Stimulated activated naive CD8-positive, alpha-beta T cell treated with anti-CD3 and anti-CD28 coated beads, Interleukin-15, Interleukin-2, amounts not matched to agents 100 U/mL and 50 U/mL, for 24 hours (primary cell): ENCODE measurements around the gene TMEM63A.

Experiments used
- ATAC-seq: fragments of 150-1000 bp; cut with Tn5 transposase; one replicate; pipeline ENCODE4 v1.10.0; 2021
- DNase-seq: peaks from one replicate; pipeline ENCODE4 v3.0.0; 2021

The TMEM63A gene

DNA sequence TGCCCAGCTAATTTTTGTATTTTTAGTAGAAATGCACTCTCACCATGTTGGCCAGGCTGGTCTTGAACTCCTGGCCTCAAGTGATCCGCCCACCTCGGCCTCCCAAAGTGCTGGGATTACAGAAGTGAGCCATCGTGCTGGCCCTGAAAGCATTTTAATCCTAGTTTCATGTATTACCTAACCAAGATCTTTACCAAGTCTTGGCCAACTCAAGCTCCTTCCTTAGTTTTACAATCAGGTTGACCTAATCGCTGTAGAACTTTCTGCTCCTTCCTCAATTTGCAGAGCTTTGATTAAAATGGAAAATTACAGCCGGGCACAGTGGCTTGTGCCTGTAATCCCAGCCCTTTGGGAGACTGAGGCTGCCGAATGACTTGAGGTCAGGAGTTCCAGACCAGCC, 3.2 kb upstream of the TMEM63A start:
- ATAC-seq (no peak), DNase-seq (no peak)

DNA sequence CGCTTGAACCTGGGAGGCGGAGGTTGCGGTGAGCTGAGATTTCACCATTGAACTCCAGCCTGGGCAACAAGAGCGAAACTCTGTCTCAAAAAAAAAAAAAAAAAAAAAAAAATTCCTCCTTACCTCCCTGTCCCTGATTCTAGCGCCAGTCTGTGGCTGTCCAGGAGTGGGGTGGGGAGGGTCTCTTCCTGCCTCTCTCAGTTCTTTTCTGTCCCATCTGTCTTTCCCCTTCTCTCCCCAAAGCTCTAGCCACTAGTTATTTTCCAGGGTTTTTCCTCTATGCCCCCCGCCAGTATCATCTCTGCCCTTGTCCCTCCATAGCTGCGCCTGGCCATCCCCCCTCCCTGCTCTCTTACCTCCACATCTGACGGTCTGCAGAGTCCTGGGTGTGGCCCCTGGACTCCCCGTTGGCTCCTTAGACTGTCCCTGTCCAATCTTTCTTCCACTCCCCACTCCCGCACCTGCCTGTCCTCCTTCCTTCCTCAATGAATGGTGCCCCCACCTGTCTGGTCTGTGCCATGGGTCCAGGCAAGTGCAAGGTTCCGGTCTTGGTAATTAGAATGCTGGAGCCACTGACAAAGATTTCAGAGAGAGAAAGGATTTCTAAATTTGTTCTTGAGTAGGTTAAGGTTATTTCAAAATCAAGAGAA, 1.6 kb upstream of the TMEM63A start:
- no peak for DNase-seq
- ATAC-seq = no peak

DNA sequence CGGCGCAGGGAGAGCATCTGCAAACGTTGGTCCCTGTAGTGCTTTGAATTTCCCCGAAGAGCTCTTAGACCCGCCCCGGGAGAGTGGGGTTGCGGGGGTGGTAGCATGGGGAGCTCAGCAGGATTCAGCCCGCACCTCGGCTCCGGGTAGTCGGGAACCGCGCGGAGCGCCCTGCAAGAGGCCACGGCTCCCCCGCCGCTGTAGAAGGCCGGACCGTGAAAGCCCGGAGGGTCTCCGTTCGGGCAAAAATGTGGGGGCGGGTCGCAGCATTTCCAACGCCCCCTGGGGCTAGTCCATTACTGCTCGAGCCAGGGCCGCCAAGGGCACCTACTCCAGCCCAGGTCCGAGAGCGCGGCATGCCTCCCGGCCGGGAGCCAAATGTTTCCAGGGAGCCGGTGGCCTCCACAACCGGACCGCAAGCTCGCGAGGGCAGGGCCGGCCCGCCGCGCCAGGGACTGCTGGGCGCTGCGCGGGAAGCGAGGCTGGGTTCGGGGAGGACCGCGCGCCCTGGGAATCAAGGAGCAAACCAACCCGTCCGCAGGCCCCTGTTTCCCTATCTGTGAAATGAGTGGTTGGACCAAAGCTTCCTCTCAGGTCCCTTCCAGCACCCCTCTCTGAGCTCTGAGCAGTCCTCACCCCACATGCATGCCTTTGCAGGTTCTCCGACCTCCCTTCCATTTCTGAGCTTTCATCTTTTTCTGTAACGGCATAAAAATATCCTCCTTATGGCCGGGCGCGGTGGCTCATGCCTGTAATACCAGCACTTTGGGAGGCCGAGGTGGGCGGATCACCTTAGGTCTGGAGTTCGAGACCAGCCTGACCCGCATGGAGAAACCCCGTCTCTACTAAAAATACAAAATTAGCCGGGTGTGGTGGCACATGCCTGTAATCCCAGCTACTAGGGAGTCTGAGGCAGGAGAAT, 775 bp upstream of the TMEM63A start:
- DNase-seq (peak; percentile 57), ATAC-seq (peak; percentile 34)

DNA sequence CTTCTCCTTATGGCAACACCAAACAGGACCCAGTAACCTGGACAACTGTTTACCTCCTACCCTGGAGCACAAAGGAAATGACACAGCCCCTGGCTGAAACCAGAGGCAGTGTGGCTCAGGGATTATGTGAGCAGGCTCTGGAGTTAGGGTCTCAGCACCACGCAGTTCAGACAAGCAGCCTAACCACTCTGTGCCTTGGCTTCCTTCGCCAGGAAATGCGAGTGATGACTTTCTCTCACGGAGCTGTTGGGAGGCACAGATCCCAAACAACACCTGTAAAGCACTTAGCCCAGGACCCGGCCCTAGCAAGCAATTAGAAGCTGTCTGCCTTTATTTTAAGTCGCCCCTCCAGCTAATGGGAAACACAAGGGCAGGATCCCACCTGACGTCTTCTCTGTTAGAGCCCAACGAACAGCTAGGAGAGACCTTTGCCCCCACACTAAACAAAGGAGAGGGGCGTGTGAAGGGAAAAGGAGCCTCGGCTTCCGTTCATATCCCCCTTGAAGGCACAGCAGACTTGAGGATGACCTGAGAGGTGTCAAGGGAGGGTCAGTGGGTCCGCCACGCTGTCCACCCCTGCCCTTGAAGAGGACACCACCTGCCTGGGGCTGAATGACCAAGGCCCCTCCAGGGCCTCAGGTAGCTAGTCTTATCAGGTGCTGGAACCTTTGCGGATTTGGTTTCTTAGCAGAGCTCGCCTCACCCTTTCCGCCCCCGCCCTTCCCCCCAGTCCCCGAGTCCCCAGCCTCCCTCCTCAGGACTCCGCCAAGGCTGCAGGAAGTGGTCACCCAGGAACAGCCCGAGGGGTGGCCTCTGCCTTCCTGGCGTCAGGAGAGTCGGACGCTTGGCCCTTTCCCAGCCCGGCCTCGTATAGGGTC, 860 bp downstream of the TMEM63A start:
- DNase-seq = peak; percentile 68
- ATAC-seq = peak; percentile 30

DNA sequence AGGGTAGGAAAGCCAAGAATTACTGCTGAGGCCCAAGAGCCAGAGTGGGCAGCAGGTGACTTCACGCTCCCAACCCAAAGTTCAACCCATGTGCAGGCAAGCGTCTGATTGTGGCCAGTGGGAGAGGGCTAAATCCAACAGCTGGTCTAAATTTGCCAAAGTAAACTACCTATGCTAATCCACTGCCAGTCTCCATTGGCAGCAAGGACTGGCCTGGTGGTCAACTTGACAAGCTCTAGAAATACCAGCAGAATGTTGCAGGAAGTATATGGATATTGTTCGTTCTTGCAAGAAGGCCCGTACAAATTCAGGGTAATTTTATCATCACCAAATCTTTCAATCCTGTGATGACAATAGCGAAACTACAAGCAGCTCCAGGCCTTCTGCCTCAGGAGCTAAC, 1.5 kb downstream of the TMEM63A start:
- ATAC-seq (no peak), DNase-seq (no peak)

DNA sequence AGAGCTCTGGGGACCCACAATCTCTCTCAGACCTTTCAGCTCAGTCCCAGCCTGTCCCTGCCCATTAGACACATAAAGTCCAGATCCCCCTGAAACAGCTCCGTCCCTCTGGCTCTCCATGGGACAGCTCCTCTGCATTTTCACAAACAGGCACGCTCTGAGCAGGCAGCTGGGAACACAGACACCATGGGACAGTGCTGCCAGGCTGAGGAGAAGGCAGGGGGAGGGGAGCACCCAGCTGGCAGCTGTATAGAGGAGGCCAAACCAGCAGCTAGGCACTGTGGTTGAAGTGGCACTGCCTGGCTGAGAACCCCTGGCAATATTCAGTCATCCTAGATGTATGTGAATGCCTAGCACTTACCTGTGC, 2.0 kb downstream of the TMEM63A start:
- DNase-seq (no peak), ATAC-seq (no peak)

DNA sequence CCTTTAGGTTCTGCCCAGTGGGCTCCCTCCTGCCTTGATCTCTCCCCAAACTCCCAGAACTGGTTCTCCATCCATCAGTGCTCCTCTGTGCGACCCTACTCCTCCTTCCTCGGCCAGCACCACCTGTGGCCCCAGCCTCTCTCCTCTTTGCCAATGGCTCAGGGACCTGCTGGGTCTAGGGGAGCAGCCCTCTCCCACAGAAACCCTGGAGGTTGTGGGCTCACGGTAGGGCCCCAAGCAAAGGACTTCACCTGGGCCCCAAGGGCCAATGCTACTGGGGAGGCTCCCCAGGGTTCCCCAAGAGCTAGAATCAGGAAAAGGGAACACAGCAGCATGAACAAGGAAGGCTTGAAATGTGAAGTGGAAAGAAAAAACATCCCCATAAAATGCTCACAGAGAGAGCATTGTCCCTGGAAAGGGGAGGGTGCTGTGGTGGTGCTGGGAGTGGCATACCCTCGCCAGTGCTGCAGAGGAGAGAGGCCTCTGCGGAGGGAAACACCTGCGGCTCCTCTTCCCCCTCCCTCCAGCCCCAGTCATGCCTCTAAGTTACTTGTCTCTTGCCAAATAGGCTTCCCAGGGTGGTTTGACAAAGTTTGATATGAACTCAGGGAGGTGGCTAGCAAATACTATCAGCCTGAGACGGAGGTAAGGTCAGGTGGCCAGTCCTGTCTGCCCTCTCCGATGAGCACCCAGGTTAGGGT, 2.5 kb downstream of the TMEM63A start:
- DNase-seq (no peak), ATAC-seq (no peak)

DNA sequence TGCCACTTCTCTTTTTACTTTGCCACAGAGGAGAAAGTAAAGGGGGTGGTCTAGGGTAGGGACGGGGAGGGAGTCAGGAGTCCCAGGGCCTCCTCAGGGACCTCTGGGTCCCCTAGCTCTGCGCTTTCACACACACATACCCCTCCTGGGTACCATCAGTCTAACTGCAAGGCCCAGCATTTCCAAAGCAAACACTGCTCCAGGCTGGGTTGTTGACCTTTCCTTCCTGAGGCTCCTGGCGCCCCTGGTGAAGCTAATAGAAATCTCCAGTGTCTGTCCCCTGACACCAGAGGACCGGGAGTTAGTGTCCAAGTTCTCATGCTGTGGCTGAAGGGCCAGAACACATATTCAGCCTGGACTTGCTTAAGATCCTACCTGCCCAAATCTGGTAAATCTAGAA, 3.9 kb downstream of the TMEM63A start:
- DNase-seq (no peak), ATAC-seq (no peak)

DNA sequence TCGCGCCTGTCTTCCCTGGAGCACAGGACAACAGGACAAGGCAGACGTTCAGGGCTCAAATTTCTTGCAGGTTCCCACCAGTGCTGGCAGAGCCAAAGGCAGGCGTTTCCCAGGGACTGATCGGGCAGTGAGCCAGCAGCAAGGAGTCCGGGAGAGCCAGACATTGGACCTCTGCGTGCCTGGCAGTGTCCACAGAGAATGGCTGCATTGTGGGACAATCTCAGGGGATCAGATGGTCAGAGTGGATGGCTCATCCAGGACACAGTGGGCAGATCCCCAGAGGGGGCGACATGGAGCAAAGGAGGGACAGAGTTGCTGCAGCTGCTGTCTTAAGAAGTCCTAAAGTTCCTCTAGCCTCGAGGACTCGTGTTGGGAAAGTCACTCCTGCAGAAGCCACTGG, 4.6 kb downstream of the TMEM63A start:
- ATAC-seq (no peak), DNase-seq (peak; percentile 52)

DNA sequence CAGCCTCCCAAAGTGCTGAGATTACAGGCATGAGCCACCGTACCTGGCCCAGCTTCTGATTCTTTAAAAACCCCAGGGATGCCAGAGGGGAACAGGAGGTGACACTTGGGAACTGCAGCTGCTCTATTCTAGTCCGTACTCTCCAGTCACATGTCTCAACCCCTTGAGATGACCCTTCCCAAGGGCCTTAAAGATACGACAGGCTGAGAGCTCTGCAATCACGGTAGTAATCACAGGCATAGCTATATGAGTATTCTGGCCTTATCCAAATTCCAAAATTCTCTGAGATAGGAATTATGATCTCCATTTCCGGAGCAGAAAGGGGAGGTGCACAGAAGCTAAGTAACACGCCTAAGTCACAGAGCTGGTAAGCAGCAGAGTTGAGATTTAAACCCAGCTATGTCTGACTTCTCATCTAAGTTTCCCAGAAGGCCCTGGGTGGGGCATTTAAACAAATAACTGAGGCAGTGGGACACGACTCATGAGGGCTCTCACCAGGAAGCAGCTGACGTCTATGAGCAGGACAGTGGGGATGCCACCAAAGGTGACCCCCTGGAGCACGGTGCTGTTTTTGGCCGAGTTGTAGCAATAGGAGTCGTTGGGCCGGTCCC, 5.2 kb downstream of the TMEM63A start:
- DNase-seq (no peak), ATAC-seq (no peak)

DNA sequence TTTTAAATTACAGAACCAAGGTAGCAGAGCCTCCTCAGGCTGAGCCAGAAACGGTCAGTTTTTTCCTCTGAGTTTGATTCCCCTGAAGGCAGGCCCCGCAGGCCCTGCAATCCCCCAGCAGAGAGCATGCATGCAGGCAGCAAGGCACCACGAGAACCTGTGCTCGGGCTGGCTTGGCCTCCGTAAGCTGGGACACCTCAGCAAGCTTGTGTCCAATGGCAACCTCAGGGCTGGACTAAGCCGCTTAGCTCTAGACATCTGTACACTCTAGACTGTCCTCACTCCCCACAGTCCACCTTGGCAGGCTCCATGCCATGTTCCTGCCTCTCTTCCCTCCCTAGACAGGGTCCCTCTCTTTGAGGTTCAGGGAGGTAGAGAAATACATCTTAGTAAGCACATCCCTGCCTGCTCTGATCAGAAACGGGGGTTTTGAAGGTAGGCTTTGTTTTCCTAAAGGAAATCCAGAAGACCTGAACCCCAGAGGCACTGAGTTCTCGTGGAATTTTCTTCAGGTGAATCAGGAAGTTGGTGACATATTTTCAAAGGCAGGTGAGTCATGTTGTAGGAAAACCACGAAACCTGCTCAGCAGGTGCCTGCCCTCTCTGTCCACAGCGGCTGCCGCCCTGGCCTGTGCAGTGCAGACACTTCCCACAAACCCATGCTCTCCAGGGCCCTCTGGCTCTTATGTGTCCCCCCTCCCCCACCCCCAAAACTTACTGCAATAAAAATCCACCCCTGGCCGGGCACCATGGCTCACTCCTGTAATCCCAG, 7.0 kb downstream of the TMEM63A start:
- no peak for ATAC-seq
- DNase-seq = no peak

DNA sequence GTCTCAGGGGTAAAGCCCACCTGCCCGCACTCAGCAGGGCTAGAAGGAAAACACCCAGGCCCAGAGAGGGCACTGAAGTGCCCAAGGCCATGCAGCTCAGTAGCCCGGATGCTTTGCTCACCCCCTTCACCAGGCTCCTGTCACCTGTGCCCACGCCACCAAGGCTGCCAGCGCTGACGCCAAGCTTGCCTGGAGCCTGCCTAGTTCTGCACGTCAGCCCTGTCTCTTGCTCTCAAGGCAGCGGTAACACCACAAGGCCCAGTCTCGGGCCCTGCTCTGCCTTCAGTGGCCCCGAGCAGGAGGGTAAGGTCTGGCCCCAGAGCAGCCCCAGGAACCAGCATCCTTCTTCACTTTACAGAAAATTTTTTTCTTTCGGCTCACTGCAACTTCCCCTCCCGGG, 7.7 kb downstream of the TMEM63A start:
- DNase-seq (no peak), ATAC-seq (no peak)

DNA sequence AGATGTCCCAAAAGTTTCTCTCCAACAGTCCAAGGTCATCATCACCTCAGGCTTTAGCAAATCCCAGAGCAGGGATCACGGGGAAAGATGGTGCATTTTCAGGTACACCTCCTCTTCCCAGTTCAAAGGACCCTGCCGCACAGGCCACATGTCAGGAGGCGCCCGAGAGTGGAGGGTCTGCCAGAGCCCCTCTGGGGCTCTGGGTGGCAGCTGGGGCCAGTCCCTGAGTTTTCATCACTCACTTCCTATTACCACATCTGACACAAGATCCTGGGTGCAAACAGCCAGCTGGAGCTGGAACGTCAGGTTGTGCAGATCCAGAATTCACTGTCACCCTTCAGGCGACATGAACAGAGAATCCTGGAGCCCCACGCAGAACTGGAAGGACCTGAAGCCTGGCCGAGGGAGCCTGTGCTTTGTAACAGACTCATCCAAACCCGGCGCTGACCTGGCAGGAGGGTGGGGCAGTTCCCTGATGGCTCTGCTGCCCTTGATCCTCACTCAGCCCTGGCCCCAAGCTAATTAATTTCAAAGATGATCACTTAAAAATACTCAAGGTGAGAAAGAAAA, 8.8 kb downstream of the TMEM63A start:
- DNase-seq = no peak
- no peak for ATAC-seq

DNA sequence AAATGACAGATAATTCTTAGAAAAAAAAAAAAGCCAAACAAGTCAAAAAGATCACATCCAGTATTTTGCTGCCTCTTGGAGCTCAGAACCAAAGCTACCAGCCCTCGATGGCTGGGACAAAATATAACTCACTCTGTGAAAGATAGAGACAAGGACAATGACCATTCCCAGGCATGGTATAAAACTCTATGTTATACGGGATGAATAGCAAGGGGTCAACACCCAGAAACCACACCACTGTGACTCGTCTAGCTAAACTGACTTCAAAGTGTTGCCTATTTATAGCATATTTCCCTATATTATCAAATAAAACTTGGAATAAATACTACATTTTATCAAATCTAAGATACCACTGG, 10.1 kb downstream of the TMEM63A start:
- no peak for DNase-seq
- ATAC-seq = no peak

DNA sequence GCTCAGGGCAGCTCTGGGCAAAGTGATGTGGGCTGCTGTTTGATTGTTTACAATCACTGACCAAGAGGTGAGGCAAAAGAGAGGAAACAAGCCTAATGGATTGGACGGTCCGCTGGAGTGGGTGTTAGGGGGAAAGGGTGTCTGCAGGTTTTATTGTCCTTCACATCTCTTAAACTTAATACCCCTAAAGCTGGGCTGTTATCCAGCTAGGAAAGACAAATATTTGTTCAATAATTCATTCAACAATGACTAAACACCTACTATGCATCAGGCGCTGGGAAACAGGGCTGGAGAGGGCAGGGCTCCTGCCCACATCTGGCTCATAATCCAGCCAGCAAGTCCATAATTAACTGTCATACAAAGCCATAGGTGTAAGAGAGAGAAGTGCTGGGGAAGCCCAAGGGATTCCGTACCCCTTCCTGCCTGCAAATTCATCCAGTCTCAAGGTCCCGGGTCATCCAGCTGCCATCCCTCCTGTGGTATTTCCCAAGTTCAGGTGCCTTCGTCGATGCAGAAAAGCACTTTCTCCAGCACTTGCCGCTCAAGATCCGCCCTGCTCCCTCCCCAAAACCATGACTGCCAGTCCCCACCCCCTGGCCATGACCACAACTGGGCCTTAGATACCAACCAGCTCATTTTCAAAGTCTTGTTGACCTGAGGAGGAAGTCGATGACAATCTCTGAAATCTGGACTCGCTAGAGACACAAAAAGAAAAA, 10.7 kb downstream of the TMEM63A start:
- ATAC-seq (no peak), DNase-seq (no peak)

DNA sequence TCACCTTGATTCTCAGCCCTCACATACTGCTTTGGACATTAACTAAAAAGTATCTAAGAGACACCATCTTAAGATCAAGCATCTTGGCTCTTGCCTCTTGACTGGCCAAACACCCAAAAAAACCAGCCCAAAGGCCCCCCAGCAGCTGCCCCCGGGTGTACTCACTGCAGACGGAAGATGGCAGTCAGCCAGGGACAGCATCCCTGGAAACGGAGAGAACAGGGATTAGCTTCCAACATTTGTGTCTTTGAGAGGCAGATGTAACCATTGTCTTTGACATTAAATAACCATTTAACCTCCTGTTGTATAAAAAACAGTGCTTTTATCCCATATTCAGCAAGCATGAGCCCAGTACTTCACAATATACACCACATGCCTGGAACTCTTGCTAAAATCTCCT, 11.3 kb downstream of the TMEM63A start:
- DNase-seq (no peak), ATAC-seq (no peak)

DNA sequence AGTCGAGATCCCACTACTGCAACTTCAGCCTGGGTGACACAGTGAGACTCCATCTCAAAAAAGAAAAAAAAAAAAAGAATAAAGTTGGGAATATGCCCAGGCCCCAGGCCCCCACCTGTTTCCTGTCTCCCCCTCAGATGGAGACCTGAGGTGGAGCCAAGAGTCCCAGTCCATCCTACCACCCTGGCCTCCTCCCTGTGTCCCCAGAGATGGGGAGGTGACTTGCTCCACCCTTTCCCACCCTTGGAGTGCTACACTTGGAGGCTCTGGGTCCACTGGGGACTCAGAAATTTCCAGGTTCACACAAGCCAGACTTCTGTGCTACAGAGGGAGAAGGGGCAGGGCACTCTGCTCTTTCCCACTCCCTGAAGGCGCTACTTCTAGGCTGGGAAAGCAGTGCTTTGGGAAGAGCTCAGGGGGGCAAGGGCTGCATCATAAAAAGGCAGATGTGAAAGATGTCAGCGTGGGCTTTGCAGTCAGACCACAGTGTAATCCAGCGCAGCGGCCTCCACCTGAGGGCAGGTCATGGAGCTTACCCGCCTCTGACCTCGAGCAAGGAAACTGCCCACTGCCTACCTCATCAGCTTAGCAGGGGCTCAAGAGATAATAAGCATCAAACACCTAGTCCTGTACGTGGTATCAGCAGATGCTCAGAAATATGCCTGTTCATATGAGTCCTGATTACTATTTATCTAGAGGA, 13.4 kb downstream of the TMEM63A start:
- DNase-seq (no peak), ATAC-seq (no peak)

DNA sequence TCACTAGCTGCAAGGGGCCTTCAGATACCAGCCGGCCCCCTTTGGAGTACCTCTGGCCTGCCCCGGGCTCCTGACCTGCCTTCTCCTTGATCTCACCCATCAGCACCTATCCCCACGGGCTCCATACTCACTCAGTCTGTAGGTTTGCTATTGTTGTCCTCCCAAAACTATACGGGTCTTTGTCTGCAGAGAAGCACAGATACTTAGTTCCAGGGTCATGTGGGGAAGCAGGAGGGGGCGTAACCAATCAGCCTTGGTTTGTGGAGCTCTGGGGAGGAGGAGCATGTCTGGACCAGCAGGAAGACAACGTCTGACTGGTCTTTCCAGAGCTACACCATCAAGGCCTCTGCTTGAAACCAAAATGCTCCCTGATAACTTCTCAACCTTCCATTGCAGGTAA, 15.2 kb downstream of the TMEM63A start:
- DNase-seq (no peak), ATAC-seq (no peak)

DNA sequence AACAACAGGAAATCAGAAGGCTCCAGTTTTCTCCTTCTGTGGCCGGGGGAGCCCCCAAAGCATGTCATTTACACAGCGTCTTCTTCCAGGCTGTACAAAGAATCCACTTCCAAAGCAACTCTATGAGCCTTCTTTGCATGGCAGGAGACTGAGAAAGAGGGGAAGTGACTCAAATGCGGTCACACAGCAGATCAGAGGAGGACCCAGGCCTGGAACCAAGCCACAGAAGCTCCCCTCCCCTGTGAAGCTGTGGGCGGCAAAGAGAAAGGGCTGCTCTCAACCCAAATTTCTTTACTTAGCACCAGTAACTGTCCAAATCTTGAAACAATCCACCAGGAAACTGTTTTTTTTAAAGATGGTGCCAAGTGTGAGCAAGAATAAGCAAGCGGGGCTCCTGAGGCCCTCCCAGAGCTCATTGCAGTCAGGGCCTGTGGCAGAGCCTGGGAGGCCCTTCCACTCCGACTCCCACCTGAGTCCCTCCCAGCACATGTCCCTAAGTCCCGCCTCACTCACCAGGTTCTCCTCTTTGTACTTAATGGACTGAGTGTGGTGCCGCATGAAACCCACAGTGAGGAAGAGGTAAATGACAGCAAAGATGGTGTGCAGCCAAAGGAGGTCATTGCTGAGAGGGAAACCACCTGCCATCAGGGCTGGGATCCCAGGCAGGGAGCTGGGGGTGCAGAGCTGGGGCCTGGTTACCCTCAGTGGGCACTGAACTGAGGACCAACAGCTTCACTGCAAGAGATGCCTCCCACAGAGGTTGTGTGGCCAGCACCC, 15.9 kb downstream of the TMEM63A start:
- peak; percentile 96 for ATAC-seq
- peak; percentile 73 for DNase-seq
